Peyer's patch (tissue), 4 donors: ENCODE data around the gene INPP5J.

Experiments used
- POLR2A ChIP-seq, 2 donors: fragments of 450-650 bp; IDR thresholded peaks; one replicate each; pipeline ENCODE4 v1.5.1; 2017; ENCODE audit warnings: antibody characterized with exemption in 2 of 2, mild to moderate bottlenecking in 2 of 2, moderate library complexity in 2 of 2
- TF ChIP-seq, protein P1 (sequence below), 6 experiments: fragments of 450-650 bp in 4 of 6; fragments of 200-600 bp in 2 of 6; sonication (generic) in 1 of 6; IDR thresholded peaks; one replicate each; pipeline ENCODE4 v1.5.1; 2017 to 2019; ENCODE audit warnings: antibody characterized with exemption in 6 of 6, mild to moderate bottlenecking in 3 of 6, moderate library complexity in 1 of 6

DNA sequence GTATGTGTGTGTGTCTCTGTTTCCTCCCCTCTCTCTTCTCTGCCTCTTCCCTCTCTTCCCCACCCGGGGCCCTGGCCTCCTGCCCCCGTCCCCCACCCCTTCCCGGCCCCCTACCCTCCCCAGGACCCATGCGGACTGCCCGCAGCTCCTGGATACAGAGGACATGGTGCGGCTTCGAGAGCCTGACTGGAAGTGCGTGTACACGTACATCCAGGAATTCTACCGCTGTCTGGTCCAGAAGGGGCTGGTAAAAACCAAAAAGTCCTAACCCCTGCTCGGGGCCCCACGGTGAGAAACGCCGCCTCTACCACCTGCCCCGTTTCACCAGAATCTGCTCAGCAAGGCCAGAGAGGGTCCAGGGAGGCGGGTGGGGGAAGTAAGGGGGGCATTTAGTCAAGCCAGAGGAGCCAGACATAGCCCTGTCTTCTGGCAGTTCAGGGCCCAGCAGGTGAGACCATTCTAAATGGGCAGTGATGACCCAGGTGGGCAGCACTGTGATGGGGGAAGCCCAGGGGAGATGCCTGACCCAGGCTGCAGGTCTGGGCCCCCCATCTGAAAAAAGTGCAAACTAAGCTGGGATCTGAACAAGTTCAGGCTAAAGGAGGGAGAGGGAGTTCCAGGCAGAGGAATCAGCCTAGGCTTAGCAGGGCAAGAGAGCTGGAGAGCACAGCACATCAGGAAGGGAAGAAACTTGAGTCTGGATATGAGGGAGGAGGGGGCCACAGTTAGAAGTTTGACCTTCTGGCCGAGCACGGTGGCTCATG lies 21.8 kb upstream of the INPP5J start:
- no peak for TF ChIP-seq POLR2A (IDR thresholded peaks at IDR 0.05)
- TF ChIP-seq, protein P1, sequence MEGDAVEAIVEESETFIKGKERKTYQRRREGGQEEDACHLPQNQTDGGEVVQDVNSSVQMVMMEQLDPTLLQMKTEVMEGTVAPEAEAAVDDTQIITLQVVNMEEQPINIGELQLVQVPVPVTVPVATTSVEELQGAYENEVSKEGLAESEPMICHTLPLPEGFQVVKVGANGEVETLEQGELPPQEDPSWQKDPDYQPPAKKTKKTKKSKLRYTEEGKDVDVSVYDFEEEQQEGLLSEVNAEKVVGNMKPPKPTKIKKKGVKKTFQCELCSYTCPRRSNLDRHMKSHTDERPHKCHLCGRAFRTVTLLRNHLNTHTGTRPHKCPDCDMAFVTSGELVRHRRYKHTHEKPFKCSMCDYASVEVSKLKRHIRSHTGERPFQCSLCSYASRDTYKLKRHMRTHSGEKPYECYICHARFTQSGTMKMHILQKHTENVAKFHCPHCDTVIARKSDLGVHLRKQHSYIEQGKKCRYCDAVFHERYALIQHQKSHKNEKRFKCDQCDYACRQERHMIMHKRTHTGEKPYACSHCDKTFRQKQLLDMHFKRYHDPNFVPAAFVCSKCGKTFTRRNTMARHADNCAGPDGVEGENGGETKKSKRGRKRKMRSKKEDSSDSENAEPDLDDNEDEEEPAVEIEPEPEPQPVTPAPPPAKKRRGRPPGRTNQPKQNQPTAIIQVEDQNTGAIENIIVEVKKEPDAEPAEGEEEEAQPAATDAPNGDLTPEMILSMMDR (IDR thresholded peaks at IDR 0.05) = no peak
